GM11168 (cell line): ENCODE measurements around the gene ODF4.
"Not testable (repeated sequence)": the region's sequence is repeated elsewhere in the genome, so short reads cannot be mapped to it uniquely, and the experiment has no call there.

Experiments used
- in situ Hi-C: fragments of 300-500 bp; cut with MboI; formaldehyde crosslinking; loops from one replicate; pipeline ENCODE4 v1.12.0; 2022; ENCODE audit warnings: low sequenced_read_pairs; ENCODE audit not compliant: unreplicated experiment

ODF4 gene

DNA sequence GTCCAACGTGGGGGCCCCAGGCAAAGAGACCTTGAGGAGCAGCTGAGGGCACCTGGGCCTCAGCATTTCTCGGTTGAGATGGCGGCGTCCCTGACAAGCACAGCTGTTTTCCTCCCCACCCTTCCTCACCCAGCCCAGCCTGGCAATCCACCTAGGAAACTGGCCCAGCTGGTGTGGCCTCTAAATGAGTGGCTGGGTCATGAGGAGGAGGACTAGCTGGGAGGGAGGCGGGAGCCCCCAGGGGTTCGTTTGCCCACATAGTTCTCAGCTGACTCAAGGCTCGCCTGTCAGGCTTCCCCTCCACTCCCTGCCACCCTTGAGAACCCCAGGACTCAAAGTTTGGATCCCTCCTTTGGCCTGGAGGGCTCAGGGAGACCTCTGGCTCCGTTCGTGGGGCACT, 52.1 kb downstream of the ODF4 start:
- in situ Hi-C loops, result no loop called here

DNA sequence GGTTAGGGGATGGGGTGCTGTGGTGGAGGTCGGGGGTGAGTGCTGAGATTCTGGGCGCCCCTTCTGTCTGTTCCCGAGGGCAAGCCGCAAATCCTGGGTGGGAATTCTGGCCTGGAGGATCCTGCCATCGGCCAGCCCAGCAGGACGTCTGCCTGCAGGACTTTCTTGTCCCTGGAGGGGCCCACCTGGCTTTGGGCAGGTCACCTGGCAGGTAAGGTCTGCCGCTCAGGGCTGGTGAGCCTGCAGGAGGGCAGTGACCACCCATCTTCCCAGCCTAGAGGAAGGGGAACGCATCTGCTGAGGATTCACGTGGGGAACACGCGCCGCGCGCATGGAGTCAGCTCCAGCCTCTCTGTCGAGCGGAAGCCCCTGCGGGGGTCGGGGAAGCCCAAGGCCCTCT, 52.6 kb downstream of the ODF4 start:
- in situ Hi-C loops, result no loop called here

DNA sequence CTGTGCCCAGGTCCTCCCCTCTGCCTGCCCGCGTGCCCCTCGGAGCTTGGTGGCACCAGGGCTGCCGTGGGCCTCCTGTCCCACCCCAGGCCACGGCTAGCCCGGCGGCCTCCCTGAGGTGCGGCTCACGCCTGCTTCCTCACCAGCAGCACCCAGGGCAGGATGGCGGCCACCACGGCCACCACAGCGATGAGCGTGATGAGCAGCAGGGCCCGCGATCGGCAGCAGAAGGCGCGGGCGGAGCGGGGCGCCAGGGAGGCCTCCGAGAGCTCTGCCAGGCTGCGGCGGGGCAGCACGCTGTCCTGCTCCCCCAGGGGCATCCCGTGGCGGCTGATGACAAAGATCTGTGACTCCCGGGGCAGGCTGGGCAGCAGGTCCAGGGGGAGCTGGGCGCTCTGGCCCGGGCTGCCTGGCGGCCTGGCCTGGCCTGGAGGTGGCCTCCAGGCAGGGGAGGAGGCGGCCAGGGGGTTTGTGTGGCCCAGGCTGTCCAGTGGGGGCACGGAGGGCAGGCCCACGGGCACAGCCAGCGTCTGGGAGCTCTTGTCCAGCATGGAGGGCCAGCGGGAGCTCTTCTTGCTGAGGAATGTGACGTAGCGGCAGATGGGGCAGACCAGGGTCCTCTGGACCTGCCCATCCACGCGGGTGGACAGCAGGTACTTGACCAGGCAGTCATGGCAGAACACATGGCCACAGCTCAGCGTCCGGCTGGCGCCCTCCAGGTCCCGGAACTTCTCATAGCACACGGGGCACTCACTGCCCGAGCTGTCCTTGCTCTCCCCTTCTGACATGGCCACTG, 53.2 kb downstream of the ODF4 start:
- in situ Hi-C loops, result no loop called here

DNA sequence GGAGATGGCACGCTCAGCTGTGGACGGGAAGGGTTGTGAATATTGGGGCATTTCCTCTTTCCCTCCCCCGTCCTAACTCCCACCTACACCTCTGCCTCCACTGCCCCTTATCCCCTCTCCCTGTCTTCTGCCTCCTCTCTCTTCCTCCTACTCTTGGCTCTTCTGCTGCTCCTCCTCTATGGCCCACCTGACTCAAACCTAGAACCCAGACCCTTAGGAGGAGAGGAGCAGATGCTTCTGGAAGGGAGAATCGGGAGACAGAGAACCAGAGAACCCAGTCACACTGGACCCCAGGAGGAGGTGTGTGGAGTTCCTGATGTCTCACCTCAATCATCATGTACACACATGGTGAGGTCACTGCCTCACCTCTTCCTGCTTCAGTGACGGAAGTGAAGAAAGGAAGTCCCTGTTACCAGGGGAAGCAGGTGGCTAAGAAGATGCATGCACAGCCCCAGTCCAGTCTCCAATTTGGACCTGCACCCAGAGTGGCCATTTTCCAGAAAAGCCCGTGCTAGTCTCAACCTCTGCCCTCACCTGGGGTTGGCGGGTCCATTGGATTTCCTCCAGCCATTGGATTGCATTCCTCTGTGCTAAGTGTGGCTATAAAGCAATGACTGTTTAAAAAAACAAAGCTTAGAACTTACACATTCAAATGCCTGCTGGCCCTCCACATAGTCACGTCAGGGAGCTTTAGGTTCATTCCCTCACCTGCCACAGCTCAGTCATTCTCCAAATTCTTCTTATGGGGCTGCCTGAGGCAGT, 54.0 kb downstream of the ODF4 start:
- in situ Hi-C loops, result no loop called here

DNA sequence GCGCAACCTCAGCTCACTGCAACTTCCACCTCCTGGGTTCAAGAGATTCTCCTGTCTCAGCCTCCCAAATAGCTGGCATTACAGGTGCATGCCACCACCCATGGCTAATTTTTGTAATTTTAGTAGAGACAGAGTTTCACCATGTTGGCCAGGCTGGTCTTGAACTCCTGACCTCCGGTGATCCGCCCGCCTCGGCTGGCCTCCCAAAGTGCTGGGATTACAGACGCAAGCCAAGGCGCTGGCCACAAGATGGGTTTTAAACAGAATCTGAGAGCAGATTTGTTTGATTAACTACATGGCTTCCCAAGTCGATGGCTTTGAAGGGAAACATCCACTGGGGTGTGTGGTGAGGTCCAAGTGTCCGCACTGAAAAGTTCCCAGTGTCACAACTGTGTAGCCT, 54.9 kb downstream of the ODF4 start:
- in situ Hi-C loops, result not testable (repeated sequence)
